MCF 10A (cell line): ENCODE measurements around the gene CTTN. TPM values are rescaled to one million over a fixed set of nuclear protein-coding genes. Genes with fewer than 3 reads are reported as not detected.

Experiments used
- BruUV-seq: library from RNA; stranded (reverse); fragments of 400-500 nt; replicated peaks from 2 replicates; lab custom pipeline; 2021; lab: Mats Ljungman, UMichigan
- CTCF ChIA-PET: fragments of 300-600 bp; sonication (Branson Sonifier 250); formaldehyde crosslinking; extraction: SDS; loops from one replicate; lab custom pipeline; 2021; ENCODE audit warnings: antibody characterized with exemption, inconsistent platforms; lab: Yijun Ruan, JAX
- POLR2A ChIA-PET: fragments of 300-600, 350-650 bp; sonication (Branson Sonifier 250); formaldehyde crosslinking; extraction: SDS; loops from one replicate; lab custom pipeline; 2020; ENCODE audit warnings: antibody characterized with exemption, inconsistent platforms; lab: Yijun Ruan, JAX
- DNase-seq: peaks from one replicate; pipeline ENCODE4 v3.0.0-alpha.2; 2018; ENCODE audit not compliant: unreplicated experiment
- H3K27ac Mint-ChIP-seq: one replicate; pipeline ENCODE4 v1.8.0; 2022; ENCODE audit warnings: mild to moderate bottlenecking, low read depth, mixed read lengths; ENCODE audit not compliant: unreplicated experiment
- H3K27me3 Mint-ChIP-seq: one replicate; pipeline ENCODE4 v1.8.0; 2022; ENCODE audit warnings: mixed read lengths; ENCODE audit not compliant: insufficient read depth, unreplicated experiment
- H3K36me3 Mint-ChIP-seq: one replicate; pipeline ENCODE4 v1.8.0; 2022; ENCODE audit warnings: mild to moderate bottlenecking, moderate library complexity, mixed read lengths; ENCODE audit not compliant: insufficient read depth, unreplicated experiment
- H3K4me1 Mint-ChIP-seq: one replicate; pipeline ENCODE4 v1.8.0; 2022; ENCODE audit warnings: mixed read lengths; ENCODE audit not compliant: insufficient read depth, unreplicated experiment
- H3K4me3 Mint-ChIP-seq: one replicate; pipeline ENCODE4 v1.8.0; 2022; ENCODE audit warnings: mild to moderate bottlenecking, moderate library complexity, mixed read lengths; ENCODE audit not compliant: unreplicated experiment
- H3K9me3 Mint-ChIP-seq: one replicate; pipeline ENCODE4 v1.8.0; 2022; ENCODE audit warnings: mixed read lengths; ENCODE audit not compliant: unreplicated experiment
- intact Hi-C: fragments of 100-400 bp; cut with micrococcal nuclease; formaldehyde crosslinking; loops from 2 replicates; pipeline ENCODE4 v1.14.1; 2022
- total RNA-seq: library from RNA; stranded (reverse); gene quantifications from 2 replicates; pipeline ENCODE4 v1.2.3, GENCODE V29; 2022
- TF ChIP-seq, protein P1 (sequence below): fragments of 200-600 bp; IDR thresholded peaks from one replicate; pipeline ENCODE4 v1.8.0; 2022; ENCODE audit warnings: antibody characterized with exemption, mild to moderate bottlenecking; ENCODE audit not compliant: unreplicated experiment

The CTTN gene
- total RNA-seq, 1 experiment from 2014 or later, result 264 TPM

DNA sequence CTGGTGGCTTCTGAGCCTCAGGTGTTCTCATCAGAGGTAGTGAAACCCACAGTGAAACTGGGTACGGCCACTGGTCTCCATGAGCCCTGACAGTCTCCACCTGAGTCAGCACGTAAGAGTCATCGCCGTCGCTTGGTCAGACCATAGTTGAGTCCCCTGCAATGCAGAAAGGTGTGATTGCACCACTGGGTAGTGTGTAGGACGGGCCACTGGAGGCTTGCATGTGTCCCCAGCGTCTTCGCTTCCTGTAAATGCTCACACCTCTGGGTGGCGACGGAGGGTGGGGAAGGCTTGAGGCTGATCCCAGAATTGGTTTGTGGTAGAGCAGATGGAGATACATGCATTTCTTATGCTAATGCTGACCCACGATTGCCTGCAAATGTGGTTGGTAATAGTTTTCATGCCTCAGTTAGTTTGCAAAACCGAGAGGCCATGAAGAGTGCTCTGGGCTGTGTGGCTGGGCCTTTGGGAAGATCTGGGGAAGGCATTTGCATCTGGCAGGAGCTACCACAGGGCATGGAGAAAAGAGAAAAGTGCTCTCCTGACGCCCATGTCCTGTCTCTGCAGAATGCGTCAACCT is 26.5 kb downstream of the CTTN start:
- intact Hi-C loops, result no loop called here
- Mint-ChIP-seq H3K4me3 (no peak overlapping the region), H3K36me3 (peaks cover 76% of the 10 kb centered on the region), H3K27ac (no peak overlapping the region), H3K27me3 (no peaks in the 10 kb centered on the region), H3K4me1 (no peaks in the 10 kb centered on the region), H3K9me3 (no peaks in the 10 kb centered on the region)
- DNase-seq, result no peak
- no TSS peak for BruUV-seq
- POLR2A ChIA-PET, result no interaction called here
- CTCF ChIA-PET, result no interaction called here
- TF ChIP-seq, protein P1, sequence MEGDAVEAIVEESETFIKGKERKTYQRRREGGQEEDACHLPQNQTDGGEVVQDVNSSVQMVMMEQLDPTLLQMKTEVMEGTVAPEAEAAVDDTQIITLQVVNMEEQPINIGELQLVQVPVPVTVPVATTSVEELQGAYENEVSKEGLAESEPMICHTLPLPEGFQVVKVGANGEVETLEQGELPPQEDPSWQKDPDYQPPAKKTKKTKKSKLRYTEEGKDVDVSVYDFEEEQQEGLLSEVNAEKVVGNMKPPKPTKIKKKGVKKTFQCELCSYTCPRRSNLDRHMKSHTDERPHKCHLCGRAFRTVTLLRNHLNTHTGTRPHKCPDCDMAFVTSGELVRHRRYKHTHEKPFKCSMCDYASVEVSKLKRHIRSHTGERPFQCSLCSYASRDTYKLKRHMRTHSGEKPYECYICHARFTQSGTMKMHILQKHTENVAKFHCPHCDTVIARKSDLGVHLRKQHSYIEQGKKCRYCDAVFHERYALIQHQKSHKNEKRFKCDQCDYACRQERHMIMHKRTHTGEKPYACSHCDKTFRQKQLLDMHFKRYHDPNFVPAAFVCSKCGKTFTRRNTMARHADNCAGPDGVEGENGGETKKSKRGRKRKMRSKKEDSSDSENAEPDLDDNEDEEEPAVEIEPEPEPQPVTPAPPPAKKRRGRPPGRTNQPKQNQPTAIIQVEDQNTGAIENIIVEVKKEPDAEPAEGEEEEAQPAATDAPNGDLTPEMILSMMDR, result no peak

GRCh38 chr11:70427436-70427835 is 29.1 kb downstream of the CTTN start:
- no TSS peak for BruUV-seq
- DNase-seq, result no peak
- TF ChIP-seq, protein P1, result no peak
- ChIA-PET CTCF (interaction anchor here (0.9 kb wide), 1 partner anchor 653 kb away, joined by 3 read pairs; no protein-coding TSS in a partner anchor), POLR2A (interaction anchor here (0.7 kb wide), 1 partner anchor 1243 kb away, joined by 4 read pairs; no protein-coding TSS in a partner anchor)
- intact Hi-C loops, result no loop called here
- Mint-ChIP-seq H3K27me3 (no peaks in the 10 kb centered on the region), H3K36me3 (peaks cover 74% of the 10 kb centered on the region), H3K9me3 (no peaks in the 10 kb centered on the region), H3K27ac (no peak overlapping the region), H3K4me1 (no peaks in the 10 kb centered on the region), H3K4me3 (no peak overlapping the region)

GRCh38 chr11:70428701-70429427 is 30.5 kb downstream of the CTTN start:
- CTCF ChIA-PET, result no interaction called here
- H3K36me3 Mint-ChIP-seq, result peaks cover 66% of the 10 kb centered on the region

GRCh38 chr11:70429428-70429705 is 31.0 kb downstream of the CTTN start:
- no TSS peak for BruUV-seq
- no peaks in the 10 kb centered on the region for H3K4me1 Mint-ChIP-seq
- H3K36me3 Mint-ChIP-seq, result peaks cover 66% of the 10 kb centered on the region

More at GRCh38 chr11:70428701-70429427, 30.5 kb downstream of the CTTN start:
- Mint-ChIP-seq H3K4me1 (no peaks in the 10 kb centered on the region), H3K27me3 (no peaks in the 10 kb centered on the region), H3K9me3 (no peaks in the 10 kb centered on the region), H3K4me3 (no peak overlapping the region), H3K27ac (no peak overlapping the region)
- BruUV-seq, result no TSS peak
- DNase-seq, result no peak
- POLR2A ChIA-PET, result no interaction called here
- TF ChIP-seq, protein P1, result no peak
- intact Hi-C loops, result no loop called here

More at GRCh38 chr11:70429428-70429705, 31.0 kb downstream of the CTTN start:
- no peak overlapping the region for H3K4me3 Mint-ChIP-seq
- ChIA-PET CTCF (no interaction called here), POLR2A (no interaction called here)
- H3K27ac Mint-ChIP-seq, result no peak overlapping the region
- DNase-seq, result no peak
- TF ChIP-seq, protein P1, result no peak
- H3K27me3 Mint-ChIP-seq, result no peaks in the 10 kb centered on the region
- H3K9me3 Mint-ChIP-seq, result no peaks in the 10 kb centered on the region
- intact Hi-C loops, result no loop called here
